Gastrocnemius medialis (tissue), 4 donors: Measurements from ENCODE around the gene SLC5A6.

Experiments used
- POLR2A ChIP-seq, 2 donors: fragments of 450-650 bp; IDR thresholded peaks; one replicate each; pipeline ENCODE4 v1.6.1; 2017; ENCODE audit warnings: antibody characterized with exemption in 2 of 2, mild to moderate bottlenecking in 2 of 2, moderate library complexity in 2 of 2
- TF ChIP-seq, protein P1 (sequence below), 5 experiments: fragments of 450-650 bp in 3 of 5; fragments of 200-600 bp in 2 of 5; sonication (generic) in 2 of 5; IDR thresholded peaks in 4 of 5; conservative IDR thresholded peaks in 1 of 5; 1 replicate in 4 of 5; 2 replicates in 1 of 5; pipeline ENCODE4 v1.5.1; 2016 to 2019; ENCODE audit warnings: antibody characterized with exemption in 5 of 5, mild to moderate bottlenecking in 3 of 5, moderate library complexity in 3 of 5

DNA sequence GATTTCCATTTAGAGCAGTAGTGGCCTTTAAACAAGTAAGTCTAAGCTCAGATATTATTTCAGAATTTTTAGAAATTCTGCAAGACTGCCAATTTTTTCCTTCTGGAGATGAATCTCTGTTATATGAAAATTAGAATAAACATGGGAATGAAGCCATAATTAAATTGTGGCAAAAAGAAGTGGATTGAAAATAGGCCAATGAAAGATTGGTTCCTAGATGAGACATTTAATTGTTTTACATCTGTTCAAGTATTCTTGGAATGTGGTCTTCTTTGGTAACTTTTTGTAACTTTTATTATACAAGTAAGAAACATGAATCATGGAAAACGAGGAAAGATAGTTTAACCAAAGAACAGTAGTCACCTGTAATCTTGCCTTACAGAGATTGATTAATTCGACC, 15.4 kb upstream of the SLC5A6 start:
- TF ChIP-seq, protein P1, sequence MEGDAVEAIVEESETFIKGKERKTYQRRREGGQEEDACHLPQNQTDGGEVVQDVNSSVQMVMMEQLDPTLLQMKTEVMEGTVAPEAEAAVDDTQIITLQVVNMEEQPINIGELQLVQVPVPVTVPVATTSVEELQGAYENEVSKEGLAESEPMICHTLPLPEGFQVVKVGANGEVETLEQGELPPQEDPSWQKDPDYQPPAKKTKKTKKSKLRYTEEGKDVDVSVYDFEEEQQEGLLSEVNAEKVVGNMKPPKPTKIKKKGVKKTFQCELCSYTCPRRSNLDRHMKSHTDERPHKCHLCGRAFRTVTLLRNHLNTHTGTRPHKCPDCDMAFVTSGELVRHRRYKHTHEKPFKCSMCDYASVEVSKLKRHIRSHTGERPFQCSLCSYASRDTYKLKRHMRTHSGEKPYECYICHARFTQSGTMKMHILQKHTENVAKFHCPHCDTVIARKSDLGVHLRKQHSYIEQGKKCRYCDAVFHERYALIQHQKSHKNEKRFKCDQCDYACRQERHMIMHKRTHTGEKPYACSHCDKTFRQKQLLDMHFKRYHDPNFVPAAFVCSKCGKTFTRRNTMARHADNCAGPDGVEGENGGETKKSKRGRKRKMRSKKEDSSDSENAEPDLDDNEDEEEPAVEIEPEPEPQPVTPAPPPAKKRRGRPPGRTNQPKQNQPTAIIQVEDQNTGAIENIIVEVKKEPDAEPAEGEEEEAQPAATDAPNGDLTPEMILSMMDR (IDR thresholded peaks at IDR 0.05 in 4 of 5, conservative IDR thresholded peaks at IDR 0.05 in 1 of 5) = no peak
- TF ChIP-seq POLR2A (IDR thresholded peaks at IDR 0.05) = no peak
